HL-60/S4 treated with phorbol 12-myristate 13-acetate at 8.2 ng/mL for 4 days and 3 days (cell line): ENCODE measurements around the gene PLD6.
"Not testable (repeated sequence)": the region's sequence is repeated elsewhere in the genome, so short reads cannot be mapped to it uniquely, and the experiment has no call there.

Experiments
- in situ Hi-C: fragments of 300-500 bp; cut with MboI; formaldehyde crosslinking; loops from 2 replicates; pipeline ENCODE4 v1.15.0; 2022; ENCODE audit warnings: low sequenced_read_pairs

The PLD6 gene

GRCh38 chr17:17206124-17206912 is at the start of gene PLD6:
Gene PLD6, minus strand, starts transcription at chr17:17206333. Its CDS starts 47 bp downstream, at chr17:17206286.
- in situ Hi-C loops: no loop called here

GRCh38 chr17:17255689-17256088 is 49.6 kb upstream of the PLD6 start:
- in situ Hi-C loops: not testable (repeated sequence)

- in situ Hi-C loops: no loop called here
Observed at GRCh38 chr17:17254036-17254435, 47.9 kb upstream of the PLD6 start.

GRCh38 chr17:17253406-17253805 is 47.3 kb upstream of the PLD6 start:
- in situ Hi-C loops: no loop called here

- in situ Hi-C loops: no loop called here
Observed at GRCh38 chr17:17252149-17252661, 46.1 kb upstream of the PLD6 start.

GRCh38 chr17:17246879-17247278 is 40.7 kb upstream of the PLD6 start:
- in situ Hi-C loops: no loop called here

GRCh38 chr17:17243163-17243562 is 37.0 kb upstream of the PLD6 start:
- in situ Hi-C loops: no loop called here

- in situ Hi-C loops: no loop called here
Observed at GRCh38 chr17:17242246-17242645, 36.1 kb upstream of the PLD6 start.

- in situ Hi-C loops: no loop called here
Observed at GRCh38 chr17:17241656-17242055, 35.5 kb upstream of the PLD6 start.

- in situ Hi-C loops: no loop called here
Observed at GRCh38 chr17:17239832-17240231, 33.7 kb upstream of the PLD6 start.

- in situ Hi-C loops: no loop called here
Observed at GRCh38 chr17:17237026-17237799, 31.1 kb upstream of the PLD6 start, which contains the start of gene FLCN. Gene FLCN, minus strand, starts transcription at chr17:17237168. Its CDS starts 9,031 bp downstream, at chr17:17228137.

- in situ Hi-C loops: no loop called here
Observed at GRCh38 chr17:17236295-17237025, 30.3 kb upstream of the PLD6 start.

GRCh38 chr17:17235212-17236174 is 29.4 kb upstream of the PLD6 start:
- in situ Hi-C loops: no loop called here

GRCh38 chr17:17232303-17232621 is 26.1 kb upstream of the PLD6 start:
- in situ Hi-C loops: no loop called here

- in situ Hi-C loops: no loop called here
Observed at GRCh38 chr17:17231621-17232302, 25.6 kb upstream of the PLD6 start.

GRCh38 chr17:17229416-17230384 is 23.6 kb upstream of the PLD6 start:
- in situ Hi-C loops: no loop called here

- in situ Hi-C loops: no loop called here
Observed at GRCh38 chr17:17228521-17229279, 22.6 kb upstream of the PLD6 start.
